Esophagus muscularis mucosa (tissue), 4 donors: ENCODE data around the gene CNTN6.

Experiments
- EP300 ChIP-seq: sonication (generic); formaldehyde crosslinking; IDR thresholded peaks from one replicate; pipeline ENCODE4 v1.6.1; 2017; ENCODE audit warnings: antibody characterized with exemption
- POLR2A ChIP-seq: fragments of 450-650 bp; IDR thresholded peaks from one replicate; pipeline ENCODE4 v1.6.1; 2017; ENCODE audit warnings: antibody characterized with exemption, moderate library complexity, mild to moderate bottlenecking, low read depth
- TF ChIP-seq, protein P1 (sequence below), 3 experiments: fragments of 200-600 bp in 2 of 3; fragments of 450-650 bp in 1 of 3; sonication (generic) in 2 of 3; IDR thresholded peaks; one replicate each; pipeline ENCODE4 v1.5.1; 2017 to 2019; ENCODE audit warnings: antibody characterized with exemption in 3 of 3, mild to moderate bottlenecking in 2 of 3, moderate library complexity in 1 of 3

DNA sequence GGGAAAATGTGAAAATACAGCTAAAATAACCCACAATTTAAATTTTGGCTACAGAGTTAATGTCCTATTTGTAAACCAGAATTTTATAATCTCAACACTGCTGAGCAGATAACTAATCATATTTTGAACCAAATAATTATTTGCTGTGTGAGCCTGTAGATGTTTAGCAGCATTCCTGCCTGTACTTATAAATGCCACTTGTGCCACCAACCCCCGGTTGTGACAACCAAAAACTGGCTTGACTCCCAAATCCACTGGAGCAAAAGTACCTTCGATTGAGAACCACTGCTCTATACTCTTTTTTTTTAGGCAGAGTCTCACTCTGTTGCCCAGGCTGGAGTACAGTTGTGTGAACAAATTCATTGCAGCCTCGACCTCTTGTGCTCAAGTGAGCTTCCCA is 78.5 kb downstream of the CNTN6 start:
- TF ChIP-seq, protein P1, sequence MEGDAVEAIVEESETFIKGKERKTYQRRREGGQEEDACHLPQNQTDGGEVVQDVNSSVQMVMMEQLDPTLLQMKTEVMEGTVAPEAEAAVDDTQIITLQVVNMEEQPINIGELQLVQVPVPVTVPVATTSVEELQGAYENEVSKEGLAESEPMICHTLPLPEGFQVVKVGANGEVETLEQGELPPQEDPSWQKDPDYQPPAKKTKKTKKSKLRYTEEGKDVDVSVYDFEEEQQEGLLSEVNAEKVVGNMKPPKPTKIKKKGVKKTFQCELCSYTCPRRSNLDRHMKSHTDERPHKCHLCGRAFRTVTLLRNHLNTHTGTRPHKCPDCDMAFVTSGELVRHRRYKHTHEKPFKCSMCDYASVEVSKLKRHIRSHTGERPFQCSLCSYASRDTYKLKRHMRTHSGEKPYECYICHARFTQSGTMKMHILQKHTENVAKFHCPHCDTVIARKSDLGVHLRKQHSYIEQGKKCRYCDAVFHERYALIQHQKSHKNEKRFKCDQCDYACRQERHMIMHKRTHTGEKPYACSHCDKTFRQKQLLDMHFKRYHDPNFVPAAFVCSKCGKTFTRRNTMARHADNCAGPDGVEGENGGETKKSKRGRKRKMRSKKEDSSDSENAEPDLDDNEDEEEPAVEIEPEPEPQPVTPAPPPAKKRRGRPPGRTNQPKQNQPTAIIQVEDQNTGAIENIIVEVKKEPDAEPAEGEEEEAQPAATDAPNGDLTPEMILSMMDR (IDR thresholded peaks at IDR 0.05) = no peak
- TF ChIP-seq EP300 = no peak
- no peak for TF ChIP-seq POLR2A
